ENCODE measurements around the gene ERCC6L.

The ERCC6L gene

DNA sequence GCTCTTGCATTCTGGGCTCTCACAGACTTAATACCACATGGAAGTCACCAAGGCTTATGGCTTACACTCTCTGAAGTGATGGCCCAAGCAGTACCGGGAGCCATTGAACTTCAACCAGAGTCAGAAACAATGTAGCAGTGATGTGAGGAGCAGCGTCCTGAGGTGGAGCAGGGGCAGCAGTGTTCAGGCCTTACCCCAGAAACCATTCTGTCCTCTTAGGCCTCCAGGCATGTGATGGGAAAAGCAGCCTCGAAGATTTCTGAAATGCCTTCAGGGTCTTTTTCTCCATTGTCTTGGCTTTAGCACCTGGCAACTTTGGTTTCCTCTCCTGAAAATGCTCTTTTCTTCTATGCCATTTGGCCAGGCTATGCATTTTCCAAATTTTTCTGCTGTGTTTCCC, 80.1 kb downstream of the ERCC6L start:
- no peak for DNase-seq
